Germinal center (tissue), 1 donor: ENCODE results near the gene HMGXB4.

Experiments used
- DNase-seq: peaks from one replicate; pipeline ENCODE4 v3.0.0; 2012; ENCODE audit warnings: mixed read lengths, low spot score

HMGXB4 gene

DNA sequence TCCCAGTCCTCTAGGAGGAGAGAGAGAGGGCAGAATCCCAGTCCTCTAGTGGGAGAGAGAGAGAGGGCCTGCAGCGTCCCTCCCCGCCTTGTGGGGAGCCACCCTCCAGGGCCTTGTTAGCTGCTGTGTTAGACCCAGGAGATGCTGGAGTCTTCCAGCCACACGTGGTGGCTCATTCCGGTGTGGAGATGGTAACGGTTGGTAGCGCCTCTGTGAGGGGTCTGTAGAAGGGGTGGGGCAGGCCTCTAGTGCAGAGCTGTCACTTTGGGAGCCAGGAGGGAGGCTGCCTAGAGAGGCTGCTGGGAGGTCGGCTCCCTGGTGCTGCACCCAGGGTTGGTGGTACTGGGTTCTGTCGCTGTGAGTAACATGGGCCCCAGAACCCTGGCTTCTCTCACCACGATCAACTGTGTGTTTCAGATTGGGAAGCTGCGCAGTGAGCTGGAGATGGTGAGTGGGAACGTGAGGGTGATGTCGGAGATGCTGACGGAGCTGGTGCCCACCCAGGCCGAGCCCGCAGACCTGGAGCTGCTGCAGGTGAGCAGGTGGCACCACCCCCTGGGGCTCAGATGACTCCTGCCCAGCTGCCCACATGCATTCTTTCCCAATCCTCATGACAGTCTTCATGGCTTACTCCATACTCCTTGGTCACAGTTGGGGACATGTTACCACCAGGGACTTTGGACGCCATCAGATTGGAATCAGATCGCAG is 69.7 kb downstream of the HMGXB4 start:
- DNase-seq: no peak

DNA sequence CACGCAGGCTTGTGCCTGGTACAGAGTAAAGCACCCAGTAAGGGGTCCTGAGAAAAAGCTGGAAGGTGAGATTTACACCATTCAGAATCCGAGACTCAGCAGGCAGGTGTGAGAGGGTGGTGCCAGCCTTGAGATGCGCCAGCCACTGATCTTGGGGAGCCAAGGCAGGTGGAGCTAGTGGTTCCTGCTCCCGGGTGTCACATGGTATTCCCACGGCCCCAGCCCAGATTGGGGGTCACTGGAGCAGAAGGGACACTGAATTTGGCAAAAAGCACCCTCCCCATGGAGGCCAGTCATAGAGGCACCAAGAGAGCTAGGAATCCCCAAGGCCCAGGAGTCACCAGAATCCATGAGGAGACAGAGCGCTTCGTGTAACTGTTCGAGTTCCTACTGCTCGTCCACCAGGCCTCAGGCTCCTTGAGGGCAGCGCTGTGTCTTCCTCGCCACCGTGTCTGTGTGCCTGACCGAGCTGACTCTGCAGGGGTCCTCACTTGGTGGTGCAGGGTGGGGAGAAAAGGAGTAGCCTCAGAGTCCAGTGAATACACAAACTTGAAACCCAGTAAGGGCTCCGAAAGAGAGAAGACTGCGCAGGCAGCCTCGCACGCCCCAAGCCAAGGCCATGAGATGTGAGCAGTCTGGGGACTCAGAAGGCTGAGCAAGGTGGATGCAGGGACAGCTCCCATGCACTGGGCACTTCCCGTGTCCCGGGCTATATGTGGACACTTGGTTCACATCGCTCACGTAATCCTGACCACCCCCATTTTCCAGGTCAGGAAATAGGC is 70.6 kb downstream of the HMGXB4 start:
- no peak for DNase-seq

DNA sequence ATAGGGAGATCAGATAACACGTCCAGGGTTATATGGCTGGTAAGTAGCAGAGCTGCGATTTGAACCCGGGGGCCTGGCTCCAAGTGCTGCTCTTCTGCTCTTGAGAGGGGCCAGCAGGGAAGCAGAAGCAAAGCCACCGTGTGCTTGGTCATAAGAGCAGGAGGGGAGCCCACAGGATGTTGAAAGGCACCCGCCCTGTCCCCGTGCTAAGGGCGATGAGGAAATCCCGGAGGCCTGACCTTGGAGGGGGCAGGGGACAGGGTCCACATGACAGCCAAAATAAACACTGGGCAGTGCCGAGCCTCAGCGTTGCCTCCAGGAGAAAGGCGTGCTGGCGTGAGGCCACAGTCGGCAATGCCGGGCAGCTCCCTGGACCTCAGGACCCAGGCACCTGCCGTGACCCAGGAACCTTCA is 71.2 kb downstream of the HMGXB4 start:
- no peak for DNase-seq

DNA sequence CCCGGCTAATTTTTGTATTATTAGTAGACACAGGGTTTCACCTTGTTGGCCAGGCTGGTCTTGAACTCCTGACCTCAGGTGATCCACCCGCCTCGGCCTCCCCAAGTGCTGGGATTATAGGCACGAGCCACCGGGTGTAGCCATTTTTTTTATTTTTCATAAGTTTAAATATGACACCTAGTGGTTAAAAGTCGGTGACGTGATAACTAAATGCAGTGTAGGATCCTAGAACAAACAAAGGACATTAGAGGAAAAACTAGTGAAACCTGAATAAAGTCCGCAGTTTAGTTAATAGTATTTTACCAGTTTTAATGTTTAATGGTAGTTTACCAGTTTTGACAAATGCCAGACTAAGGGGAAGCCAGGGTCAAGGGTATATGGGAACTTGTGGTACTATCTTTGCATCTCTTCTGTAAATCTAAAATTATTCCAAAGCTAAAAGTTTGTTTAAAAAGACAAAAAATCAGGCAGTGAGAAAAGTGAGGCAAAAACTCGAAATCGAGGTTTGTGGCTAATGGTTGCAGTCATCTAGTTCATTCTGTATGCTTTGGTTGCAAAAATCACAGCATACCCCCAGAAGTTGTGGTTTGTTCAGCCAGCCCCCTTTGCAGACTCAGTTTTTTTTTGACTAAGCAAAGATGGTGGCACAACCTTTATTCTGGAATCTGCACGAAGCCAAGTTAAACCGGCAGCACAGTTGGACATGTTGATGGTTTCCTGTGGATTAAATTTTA is 72.0 kb downstream of the HMGXB4 start:
- no peak for DNase-seq

DNA sequence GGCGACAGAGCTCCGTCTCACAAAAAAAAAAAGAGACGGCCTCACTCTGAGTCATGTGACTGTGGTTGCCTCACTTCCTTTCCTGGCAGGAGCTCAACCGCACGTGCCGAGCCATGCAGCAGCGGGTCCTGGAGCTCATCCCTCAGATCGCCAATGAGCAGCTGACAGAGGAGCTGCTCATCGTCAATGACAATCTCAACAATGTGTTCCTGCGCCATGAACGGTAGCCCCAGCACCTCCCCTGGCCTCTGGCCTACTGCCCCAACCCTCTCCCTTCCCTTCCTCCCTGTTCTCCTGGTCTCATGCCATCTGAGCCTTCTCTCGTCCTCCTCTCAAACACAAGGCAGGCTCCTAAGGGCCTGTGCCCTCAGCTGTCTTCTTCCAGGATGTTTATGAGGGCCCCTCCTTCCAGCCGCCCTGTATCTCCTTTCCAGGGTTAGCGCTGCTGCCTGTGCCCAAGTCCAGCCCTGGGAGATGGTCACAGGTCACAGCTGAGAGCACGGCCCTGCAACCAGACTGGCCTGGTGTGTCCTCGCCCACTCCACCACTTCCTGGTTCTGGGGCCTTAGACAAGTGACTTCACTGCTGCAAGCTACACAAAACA is 73.1 kb downstream of the HMGXB4 start:
- peak; percentile 44 for DNase-seq

DNA sequence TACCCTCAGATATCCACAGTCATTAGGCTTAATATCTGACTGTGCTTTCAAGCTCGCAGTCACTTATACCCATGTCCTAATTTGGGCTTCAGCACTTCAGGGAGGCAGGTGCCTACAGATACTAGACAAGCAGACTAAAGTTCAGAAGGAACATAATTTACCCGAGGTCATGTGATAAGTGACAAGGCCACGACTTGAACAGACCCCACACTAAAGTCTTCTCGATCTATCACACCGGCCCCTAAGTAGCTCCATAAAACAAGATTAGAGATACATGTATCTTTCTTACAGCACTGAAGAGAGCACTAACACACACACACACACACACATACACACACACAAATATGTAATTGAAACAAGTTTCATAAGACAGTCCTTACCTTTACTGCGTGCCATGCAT is 75.0 kb downstream of the HMGXB4 start:
- DNase-seq: no peak

DNA sequence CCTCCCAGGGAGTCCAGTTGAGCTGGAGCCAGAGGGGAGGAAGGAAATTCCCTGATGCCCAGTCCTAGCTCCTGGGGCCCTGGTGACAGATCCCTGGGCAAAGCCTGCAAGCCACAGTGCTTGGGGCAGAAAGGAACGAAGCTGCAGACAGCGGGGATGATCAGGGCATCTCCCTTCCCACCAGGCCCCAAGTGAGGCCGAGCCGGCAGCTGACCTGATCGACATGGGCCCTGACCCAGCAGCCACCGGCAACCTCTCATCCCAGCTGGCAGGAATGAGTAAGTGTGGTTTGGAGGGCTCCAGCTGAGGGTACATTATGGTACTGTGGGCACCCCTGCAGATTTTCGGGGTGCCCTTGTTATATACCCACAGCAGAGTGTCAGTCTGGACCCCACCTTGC is 75.9 kb downstream of the HMGXB4 start:
- no peak for DNase-seq

DNA sequence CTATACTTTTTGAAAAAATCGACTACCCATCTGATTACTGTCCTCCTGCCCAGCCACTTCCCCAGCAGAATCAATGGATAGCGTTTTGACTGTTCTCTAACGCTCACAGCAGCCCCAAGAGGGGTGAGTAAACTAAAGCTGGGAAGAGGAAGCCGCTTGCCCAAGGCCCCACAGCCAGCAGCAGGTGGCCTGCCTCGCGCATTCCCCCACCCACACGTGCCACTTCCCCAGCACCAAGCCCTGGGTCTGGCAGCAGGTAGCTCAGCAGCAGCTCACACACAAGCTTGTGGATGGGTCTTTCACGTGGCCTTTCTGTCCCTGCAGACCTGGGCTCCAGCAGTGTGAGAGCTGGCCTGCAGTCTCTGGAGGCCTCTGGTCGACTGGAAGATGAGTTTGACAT is 76.7 kb downstream of the HMGXB4 start:
- DNase-seq: peak; percentile 46

DNA sequence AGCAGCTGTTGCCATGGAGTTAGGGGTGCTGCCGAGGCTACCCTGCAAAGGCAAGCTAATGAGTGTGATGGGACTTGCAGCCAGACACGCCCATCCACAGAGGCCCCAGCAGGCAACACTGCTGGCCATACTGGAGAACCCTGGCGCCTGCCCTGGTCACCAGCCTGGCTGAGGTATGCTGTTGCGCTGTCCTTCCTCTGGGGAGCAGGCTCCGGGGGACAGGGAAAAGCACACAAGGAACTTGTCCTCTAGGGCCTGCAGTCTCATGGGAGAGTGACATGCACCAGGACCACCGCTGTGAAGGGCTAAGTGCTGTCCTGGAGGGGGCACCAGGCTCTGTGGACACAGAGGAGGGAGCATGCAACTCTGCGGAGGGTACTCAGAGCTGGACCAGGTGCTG is 78.2 kb downstream of the HMGXB4 start:
- DNase-seq: no peak

DNA sequence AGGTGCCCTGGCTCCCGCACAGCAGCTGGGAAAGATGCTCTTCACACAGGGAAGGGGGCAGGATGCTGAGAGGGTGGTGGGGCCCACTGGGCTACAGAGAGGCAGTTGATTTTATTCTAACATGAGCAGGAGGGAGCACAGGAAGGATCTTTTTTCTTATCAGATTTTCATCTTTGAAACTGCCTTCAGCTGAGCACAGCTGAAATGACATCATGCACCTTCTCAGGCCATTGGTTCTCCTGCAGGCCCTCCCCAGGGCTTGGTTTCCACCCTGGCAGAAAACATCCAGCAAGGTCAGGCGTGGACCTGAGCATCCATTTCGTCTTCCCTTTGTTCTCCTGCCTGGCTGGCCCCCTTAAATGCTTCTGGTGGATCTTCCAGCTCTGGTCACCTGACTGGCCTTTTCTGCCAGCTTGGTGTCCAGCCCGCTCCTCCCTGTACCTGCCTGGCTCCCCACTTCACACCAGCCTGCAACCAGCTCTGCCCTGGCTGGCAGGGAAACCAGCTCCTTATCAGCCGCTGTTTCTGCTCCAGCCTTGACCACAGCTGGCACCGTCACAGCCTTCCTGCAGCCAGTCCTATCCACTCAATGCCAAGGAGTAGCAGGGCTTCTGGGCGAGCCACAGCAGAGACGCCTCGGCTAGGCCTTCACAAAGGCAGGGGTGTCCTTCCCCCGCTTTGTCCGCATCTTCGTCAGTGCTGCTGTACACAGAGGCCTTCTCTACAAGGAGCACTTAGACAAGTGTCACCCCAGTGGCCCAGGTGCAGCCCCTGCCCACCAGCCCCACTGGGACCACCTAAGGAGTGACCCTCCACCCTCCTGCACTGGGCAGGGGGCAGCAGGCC is 78.9 kb downstream of the HMGXB4 start:
- no peak for DNase-seq

DNA sequence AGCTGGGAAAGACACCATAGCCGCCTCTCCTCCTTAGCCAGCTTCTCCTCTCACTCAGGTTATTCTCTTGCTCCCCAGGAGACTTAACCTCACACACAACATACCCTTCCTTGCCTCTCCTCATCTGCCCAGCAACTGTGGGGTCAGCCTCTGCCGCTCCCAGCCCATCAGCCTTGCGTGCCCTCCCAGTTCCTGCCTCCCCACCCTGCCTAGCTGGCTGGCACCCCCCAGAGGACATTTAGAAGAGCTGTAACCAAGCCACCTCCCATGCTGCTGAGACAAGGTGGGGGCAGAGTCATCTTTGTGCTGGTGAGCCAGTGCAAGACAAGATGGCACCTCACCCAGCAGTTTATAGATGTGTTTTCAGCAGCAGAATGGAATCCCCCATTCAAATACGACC is 80.6 kb downstream of the HMGXB4 start:
- no peak for DNase-seq

DNA sequence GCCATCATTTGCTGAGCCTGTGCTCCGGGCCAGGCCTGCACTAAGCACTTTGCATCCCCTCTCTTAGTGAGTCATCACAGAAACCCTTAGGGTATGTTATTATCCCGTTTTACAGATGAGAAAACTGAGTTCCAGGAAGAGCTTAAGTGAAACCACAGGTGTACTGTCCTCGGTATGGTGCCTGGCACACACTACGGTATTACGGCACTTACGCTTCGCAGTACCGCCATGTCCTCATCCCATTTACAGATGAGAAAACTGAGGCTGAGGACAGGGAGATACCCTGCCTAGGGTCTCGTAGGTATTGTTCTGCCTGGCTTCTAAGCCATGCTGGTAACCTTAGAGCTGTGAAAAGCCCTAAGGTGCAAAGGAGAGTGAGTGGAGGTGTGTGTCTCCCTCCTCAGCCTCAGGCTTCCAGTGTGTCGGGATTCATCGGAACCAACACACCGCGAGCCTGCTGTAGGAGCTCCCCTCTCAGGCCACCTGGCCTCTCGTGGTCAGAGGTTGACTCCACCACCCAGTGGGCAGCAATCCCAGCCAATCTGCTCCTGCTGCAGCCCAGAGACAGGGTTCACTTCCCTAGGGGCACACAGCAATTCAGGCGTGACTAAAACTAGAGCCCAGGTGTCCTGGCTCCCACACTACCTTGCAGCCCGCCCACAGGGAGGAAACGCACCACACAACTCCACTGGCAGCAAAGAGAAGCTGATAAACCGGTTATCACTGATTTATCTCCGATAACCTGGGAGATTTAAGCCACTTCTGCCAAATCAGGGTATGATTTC is 84.0 kb downstream of the HMGXB4 start:
- DNase-seq: peak; percentile 46

DNA sequence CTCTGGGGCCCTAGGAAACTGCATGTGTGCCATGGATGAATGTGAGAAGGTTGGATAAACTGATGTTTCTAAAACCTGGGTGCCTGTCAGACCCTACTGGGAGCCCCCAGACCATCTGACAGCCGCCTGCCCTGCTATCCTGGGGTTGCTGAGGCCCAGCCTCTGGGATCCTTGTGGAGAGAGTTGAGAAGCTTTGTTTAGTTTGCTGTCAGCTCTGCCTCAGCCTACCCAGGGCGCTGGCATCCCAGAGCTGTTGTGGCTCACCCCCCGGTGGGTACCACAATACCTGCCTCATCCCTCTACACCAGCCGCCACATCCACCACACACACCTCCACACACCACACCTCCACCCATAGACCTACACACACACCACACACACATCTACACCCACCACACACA is 85.1 kb downstream of the HMGXB4 start:
- no peak for DNase-seq

DNA sequence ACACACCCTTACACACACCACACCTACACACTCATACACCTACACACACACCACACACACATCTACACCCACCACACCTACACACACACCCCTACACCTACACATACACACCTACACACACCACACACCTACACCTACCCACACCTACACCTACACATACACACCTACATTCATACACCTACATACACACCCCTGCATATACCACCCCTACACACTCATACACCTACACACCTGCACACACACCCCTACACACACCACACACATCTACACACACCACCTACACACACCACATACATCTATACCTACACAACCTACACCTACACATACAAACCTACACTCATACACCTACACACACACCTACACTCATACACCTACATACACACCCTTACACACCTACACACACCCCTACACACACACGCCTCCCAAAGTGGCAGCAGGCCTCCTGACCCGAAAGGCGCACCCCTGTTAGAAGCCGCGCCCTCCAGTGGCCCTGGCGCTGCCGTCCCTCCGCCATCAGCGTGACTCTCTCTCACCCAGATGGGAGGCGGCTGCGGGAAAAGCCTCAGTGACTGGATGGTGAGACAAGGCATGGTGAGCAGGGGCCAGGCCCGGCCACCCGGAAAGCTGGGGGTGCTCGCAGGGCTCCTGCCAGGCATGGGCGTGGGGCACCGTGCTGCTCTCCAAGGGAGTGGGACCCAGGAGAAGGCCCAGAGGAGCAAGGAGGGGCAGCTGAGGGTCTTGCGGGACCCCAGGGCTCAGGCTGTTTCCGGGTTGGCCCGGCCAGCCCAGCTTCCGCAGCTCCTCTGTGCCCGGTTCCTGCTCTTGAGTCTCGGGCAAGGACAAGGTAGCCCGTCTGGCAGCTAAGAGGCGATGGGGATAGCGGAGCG is 86.6 kb downstream of the HMGXB4 start:
- DNase-seq: no peak

DNA sequence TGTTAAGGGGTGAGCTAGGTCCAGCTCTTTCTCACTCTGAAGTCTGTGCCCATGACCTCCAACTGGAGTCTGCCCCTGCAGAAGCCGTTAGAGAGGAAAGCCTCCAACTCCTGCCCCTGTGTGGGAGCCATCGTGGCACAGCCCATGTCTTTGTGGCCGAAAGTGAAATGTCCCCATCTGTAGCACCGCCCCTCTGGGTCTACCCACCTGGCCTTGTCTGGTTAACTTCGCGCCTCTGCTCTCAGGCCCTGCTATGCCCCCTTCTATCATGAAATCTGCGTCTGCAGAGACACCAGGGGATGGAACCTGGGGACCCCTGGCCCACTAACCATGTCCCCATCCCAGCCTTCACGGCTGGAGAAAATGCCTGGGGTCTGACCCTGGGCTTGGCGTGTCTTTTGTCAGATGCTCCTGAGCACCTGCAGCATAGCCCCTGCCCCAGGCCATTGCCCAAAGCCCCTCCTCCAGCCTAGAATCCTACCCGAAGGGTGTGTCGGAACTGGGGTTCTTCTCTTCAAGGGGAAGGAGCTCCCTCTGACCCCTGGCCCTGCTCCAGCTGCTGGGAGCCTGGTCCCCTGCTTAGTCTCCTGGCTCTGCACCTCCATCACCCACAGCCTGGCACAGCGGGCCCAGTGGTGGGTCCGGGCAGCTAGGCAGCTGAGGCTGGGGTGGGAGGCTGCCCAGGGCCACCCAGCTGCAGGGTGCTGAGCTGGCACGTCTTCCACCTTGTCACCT is 87.8 kb downstream of the HMGXB4 start:
- DNase-seq: no peak
